GM18499 (cell line): ENCODE data around the gene TCF7L1.

Experiments
- ATAC-seq: cut with Tn5 transposase; IDR thresholded peaks from one replicate; pipeline ENCODE4 v1.9.1; 2021; ENCODE audit warnings: moderate number of reproducible peaks; ENCODE audit not compliant: insufficient read depth, unreplicated experiment

The TCF7L1 gene

DNA sequence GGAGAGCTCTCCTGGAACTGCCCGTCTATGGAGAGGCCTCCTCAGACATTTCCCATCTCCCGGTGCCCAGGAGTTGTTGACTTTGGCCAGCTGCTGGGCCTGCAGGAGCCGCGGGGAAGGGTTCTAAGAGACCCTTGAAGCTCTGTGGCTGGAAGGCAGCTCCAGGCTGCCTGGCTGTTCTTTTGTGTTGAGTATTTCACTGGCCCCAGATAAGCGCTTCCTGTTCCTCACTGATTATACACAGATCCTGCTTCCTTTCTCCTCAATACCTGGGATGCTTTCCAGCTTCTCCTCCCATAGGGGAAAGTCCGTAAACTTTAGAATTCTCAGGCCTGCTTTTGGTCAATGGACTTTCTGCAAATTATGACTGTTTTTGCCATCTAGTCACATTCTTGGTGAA is 136.8 kb downstream of the TCF7L1 start:
- no peak for ATAC-seq

DNA sequence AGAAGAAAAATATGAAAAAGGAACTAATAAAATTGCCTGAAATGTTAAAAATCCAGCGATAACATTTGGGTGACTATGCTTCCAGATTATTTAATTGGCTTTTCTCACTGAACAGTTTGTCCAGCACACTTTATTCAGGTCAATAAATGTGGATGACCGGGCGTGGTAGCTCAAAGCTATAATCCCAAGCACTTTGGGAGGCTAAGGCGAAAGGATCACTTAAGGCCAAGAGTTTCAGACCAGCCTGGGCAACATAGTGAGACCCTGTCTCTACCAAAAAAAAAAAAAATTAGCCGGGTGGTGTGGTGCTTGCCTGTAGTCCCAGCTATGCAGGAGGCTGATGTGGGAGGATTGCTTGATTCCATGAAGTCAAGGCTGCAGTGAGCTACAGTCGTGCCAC is 139.2 kb downstream of the TCF7L1 start:
- no peak for ATAC-seq

DNA sequence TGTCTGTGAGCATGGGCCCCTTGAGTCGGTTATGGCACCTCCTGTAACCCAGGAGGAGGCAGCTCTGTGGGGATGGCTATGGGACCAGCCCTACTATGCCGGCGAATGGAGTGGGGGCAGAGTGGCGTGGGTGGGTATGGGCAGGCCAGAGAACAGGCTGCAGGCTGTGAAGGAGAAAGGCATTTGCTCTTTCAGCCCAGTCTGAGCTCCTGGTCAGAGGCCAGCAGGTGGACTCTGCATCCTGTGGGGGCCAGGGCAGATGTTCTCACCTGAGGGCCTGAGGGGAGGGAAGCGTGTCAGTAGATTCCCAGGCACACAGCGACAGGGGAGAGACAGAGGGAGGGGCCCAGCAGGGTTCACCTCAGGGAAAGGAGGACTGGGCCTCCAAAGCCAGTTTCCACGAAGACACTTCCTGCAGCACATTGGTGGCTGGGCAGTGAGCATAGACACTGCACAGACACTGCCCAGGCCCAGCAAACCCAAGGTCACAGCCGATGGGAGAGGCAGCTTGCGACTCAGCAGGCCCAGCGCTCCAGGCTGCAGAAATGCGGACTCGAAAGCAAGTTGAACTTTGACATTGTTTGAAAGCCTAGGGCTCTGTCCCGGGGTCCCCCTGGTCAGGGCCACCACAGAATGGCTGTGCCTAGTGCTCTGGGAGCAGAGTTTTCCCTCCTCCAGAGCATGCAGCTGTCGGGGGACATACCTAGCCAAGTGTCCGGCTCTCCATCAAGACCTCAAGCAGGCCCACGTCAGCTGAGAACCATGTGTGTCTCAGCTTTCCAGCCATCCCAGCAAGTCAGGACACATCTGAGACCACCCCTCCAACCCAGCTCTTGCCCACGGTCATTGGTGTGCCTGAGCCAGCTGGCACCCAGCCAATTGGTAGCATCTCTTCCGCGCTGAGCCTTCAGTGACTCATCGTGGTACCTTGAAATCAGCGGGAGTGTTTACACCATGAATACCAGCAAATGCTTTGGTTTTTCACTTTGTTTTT is 140.8 kb downstream of the TCF7L1 start:
- no peak for ATAC-seq

DNA sequence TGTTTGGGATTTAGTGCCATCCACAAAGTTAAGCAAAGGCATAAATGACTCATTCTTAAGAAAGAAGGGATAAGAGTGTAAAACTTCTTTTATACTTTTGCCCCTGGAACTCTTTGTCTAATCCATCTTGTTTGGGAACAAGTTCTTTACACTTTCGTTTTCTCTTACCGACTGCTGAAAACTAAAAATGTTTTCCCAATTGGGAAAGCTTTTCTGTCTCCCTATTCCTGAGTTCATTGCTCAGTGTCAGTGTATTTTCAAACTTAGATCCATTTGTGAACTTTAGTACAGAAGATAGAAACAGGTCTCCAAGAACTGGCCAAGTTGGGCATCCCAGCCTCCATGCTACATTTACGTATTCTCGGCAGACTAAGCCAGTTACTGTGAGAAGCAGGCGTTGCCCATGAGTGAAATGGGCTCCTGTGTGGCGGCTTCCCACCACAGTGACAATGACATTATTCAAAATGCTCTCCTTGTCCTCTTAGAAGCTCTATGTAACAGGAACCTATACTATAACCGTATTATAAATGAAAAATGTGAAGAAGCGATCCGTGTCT is 142.9 kb downstream of the TCF7L1 start:
- ATAC-seq, result no peak

DNA sequence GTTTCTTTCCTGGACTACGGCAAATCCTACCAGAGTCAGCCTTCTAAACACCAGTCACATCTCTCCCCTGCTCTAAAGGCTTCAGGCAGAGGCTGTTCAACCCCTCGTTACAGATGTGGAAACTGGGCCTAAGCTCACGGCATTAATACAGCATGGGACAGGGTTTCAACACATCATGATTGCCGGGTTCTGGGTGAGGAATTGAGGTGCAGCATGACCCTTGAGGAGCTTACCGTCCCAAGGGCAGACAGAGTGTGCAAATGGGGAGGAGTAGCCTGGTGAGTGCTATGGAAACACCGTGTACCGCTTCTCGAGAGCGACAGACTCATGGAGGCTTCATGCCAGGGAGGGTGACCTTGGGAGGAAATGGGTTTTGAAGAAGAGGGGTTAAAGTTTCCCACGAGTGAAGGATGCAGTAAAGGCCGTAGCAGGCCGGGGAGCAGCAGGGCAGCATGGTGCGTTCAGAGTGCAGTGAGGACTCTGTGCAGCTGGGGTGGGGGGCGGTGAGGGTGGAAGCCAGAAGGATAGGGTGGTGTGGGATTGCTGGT is 143.5 kb downstream of the TCF7L1 start:
- ATAC-seq, result no peak

DNA sequence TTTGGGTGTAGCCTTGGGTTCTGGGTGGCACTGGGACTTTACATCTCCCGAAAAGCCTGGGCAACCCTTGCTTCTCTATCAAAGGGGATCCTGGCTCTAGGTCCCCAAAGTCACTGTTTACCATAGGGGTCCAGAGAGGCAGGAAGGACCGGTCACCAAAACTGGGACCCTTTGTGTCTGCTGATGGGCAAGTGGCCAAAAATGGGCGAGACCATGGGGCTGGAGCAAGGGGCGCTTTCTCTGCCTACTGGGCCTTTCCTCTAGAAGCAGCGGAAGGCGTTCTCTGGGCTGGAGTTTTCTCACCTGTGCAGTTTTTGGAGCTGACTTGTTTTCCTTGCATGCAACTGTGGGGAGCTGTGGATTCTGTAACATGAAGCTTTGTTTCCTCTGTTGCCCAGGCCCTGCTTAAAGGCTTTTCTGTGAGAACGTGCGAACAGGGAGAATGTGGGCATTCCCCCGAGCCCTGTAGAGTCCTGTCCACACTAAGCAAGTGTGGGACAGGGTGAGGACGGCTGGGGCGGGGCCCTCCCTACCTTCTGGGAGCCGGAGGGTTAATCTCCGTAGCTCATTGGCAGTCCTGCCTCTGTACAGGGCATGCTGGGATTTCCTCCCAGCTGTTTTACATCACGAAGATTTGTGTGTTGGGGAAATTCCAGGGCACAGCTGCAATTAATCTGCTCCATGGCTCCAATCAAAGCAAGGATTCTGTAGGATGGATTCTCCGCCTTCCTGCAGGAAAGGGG is 144.4 kb downstream of the TCF7L1 start:
- ATAC-seq, result no peak

DNA sequence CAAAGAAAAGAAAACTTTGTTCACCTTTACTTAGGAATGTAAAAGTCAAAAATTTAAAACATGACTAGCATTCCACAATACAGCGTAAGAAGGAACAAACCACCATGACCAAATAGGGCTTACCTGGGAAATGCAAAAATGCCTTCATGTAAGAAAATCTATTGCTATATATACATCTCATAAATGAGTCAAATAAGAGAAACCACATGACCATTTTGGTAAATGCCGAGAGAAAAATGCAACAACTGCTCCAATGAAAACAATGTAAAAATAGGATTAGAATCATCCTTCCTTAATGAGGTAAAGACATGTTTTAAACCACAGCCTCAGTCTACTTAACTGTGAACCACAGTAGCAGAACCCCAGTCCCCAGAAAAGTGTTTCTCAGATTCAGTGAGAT is 145.2 kb downstream of the TCF7L1 start:
- ATAC-seq, result no peak

DNA sequence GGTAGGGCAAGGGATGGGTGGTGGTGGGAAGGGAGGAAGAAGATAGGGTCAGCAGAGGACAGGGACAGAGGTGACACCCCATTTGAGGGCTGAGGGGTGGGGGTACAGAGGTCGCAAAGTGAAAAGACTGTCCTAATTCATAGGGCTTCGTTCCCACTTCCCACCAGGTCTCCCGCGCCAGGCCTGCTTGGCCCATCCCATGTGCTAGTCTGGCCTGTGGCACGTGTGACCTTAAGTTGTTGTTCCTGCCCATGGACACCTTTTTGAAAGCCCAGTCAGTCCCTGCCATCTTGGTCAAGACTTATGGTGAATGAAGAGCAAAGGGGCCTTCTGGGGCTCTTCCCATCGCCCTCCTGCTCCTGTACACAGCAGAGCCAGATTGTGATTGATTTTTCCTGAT is 148.4 kb downstream of the TCF7L1 start:
- no peak for ATAC-seq

DNA sequence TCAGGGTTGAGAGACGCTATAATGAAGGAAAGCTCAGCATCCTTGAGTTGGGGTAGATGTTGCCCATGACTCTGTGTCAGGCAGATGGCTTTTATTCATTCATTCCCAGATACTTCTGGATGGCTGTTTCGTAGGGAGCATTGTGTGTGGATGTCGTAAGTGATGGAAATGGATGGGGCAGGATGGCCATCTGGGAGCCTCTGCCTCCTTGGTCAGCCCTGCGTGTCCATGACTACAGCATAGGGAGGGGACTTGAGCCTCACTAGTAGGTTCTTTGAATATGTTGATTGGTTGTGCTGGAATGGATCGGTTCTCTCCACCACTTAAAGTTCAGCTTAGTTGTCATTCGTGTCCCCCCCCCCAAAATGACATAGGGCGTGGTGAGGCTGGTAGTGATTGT is 149.7 kb downstream of the TCF7L1 start:
- ATAC-seq, result no peak

DNA sequence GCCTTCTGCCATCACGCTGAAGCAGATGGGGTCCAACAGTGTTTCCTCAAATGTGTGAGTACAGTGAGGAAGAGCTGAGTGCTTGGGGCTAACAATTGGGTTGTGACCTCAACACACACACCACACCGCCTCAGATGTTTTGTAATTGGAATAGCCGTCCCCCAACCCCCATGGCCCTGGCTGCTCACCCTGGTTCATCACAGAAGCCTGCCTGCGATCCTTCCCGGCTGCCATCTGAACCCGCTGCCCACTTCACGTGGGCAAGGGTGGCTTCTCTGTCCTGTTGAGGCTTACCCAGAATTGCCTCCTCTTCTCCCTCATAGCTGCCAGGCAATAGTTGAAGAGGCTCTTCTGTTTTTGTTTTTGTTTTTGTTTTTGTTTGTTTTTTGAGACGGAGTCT is 150.4 kb downstream of the TCF7L1 start:
- no peak for ATAC-seq

DNA sequence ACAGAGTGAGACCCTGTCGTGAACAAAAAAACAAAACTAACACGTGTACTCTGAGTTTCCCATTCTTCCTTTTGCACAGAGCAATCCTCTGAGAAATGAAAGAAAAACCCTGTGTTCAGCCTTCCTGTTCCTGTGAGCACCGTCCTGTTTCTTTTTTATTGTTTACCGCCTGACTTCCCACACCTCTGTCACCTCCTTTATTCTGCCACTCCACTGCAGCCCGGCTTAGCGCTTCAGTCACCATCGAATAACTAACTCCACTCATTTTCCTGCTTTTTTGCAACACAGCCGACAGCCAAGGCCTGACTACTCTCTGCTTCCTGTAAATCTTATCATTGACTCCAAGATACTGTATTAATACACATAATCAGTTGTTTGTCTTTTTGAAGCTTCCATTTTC is 153.7 kb downstream of the TCF7L1 start:
- no peak for ATAC-seq

DNA sequence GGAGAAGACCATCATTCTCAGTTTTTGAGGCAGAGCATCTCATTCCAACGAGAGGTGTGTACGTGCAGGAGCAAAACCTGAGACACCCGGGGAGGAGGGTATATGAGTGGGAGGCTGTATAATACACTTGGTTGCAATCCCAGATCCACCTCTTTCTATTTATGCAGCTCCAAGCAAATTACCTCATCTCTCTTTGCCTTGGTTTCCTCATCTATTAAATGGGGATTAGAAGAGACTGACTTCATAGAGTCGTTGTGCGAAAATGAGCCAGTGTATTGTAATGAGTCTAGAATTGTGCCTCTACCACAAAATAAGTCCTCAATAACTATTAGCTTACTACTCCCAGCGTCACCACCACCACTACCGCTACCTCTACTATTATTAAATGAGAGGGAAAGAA is 154.5 kb downstream of the TCF7L1 start:
- ATAC-seq, result no peak

DNA sequence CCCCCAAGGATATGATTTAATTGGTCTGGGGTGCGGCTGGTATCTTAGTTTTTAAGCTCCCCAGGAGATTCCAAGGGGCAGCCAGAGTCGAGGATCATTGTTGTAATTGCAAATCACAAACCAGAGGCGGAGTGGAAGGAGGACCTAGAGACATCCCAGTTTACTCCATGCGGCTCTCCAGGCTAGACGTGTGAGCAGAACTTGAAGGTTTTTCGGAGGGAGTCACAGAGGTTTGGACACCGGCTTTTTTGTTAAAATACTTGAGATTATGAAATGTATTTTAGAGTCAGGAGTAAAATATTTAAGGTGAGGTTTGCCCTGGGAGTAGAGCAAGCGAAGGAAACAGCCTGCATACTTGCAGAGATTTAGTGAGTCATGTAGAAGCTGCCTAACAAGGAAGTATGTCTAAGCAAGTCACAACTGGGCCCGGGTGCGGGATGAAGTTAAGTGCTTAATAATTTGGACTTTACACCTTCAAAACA is 155.1 kb downstream of the TCF7L1 start:
- no peak for ATAC-seq

DNA sequence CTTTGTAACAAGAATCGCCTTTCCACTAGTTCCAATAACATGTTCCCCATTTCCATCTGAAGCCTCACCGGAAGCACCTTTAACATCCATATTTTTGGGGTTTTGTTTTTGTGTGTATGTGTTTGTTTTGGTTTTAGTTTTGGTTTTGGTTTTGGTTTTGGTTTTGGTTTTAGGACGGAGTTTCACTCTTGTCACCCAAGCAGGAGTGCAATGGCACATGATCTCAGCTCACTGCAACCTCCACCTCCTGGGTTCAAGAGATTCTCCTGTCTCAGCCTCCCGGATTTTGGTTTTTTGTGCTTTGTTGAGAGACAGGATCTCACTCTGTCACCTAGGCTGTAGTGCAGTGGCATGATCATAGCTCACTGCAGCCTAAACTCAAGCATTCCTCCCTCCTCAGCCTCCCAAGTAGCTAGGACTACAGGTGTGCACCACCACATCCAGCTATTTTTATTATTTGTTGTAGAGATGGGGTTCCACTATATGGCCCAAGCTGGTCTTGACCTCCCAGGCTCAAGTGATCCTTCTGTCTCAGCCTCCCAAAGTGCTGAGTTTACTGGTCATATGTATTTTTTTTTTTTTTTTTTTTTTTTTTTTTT is 158.3 kb downstream of the TCF7L1 start:
- no peak for ATAC-seq

DNA sequence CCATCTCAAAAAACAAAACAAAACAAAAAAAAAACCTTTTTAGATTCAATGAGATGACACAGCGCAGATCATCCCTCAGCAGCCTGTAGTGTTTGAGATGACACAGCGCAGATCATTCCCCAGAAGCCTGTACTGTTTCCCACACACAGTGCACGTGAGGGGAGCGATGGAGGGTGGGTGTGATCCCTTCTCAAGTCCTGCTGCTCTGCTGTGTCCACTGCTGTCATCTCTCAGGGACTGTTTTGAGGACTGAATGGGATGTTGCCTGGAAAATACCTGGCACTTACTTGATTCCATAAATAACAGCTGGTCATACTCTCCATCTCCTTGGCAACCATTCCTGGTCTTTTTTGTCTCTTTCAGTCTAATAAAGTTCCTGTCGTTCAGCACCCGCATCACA is 168.9 kb downstream of the TCF7L1 start:
- ATAC-seq, result no peak

DNA sequence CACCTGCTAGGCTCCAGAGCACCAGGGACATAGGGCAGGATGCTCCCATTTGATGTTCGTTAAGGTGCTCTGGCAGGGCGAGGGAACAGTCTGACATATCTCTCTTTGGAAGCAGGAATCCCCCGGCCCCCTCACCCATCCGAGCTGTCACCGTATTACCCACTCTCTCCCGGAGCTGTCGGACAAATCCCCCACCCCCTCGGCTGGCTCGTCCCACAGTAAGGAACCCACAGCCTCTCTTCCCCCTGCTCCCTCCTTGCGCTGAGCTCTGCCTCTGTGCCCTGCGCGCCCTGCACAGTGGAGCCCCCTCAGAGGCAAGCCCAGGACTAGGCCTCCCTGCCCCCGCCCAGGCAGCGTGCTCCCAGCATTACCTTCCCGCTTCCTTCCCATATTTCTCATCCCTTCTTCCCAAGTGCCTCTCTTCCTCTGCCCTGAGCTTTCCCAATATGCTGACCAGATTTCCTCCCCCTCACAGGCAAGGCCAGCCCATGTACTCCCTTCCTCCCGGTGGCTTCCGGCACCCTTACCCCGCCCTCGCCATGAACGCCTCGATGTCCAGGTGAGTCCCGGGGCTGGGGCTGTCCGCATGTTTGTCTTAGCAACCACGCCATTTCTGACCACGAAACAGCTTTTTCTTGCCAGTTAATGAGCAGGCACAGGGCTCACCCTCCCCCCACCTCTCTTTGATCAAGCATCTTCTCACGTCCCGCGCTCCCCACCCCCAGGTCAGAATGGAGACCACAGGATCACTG is 170.8 kb downstream of the TCF7L1 start:
- no peak for ATAC-seq

DNA sequence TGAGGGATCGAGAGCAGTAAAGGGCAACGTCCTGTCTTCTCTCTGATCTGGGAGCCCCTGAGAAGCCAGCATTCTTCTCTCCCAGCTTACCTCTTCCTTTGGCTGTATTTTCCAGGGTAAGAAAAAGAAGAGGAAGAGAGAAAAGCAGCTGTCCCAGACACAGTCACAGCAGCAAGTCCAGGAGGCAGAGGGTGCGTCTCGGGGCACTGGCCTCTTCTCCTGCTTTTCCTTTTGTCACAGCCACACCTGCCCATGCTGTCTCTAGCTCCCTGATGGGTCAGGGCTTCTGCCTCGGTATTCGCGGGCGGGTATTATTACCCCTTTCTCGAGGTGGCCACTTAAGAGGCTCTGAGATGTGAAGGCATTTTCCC is 174.3 kb downstream of the TCF7L1 start:
- ATAC-seq, result no peak

DNA sequence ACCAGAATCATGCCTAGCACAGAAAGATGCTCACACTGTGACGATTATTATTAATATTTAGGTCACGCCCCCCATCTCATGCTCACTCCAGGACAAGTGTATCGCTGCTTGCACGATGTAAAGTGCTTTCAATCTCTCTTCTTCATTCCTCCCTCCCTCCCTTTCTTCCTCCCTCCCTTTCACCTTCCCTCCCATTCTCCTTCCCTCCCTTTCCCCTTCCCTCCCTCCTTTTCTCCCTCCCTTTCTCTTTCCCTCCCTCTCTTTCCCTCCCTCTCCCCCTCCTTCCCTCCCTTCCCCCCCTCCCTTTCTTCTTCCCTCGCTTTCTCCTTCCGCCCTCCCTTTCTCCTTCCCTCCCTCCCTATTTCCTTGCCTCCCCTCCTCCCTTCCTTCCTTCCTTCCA is 175.0 kb downstream of the TCF7L1 start:
- no peak for ATAC-seq

DNA sequence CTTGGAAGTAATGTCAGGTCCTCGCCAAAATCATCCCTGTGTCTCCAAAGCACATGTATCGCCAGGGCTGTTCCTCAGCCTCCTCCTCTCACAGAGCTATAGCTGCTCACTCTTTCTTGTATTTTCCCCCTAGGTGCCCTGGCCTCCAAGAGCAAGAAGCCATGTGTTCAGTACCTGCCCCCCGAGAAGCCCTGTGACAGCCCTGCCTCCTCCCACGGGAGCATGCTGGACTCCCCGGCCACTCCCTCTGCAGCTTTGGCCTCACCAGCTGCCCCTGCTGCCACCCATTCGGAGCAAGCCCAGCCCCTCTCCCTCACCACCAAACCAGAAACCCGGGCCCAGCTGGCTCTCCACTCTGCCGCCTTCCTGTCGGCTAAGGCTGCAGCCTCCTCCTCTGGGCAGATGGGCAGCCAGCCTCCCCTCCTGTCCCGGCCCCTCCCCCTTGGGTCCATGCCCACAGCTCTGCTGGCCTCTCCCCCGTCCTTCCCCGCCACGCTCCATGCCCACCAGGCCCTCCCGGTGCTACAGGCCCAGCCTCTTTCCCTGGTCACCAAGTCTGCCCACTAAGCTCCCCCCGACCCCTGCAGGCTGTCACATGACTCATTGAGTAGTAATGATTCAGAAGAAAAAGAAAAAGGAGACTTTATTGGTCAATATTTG is 175.8 kb downstream of the TCF7L1 start:
- ATAC-seq, result no peak
